GM23338 (cell line): ENCODE measurements around the gene NFS1. TPM values are rescaled to one million over a fixed set of nuclear protein-coding genes. Genes with fewer than 3 reads are reported as not detected.

ENCODE experiments used
- ATAC-seq: fragments of 200-7000 bp; cut with Tn5 transposase; 3 replicates; pipeline ENCODE4 v1.9.1; 2020
- DNase-seq: peaks from one replicate; pipeline ENCODE4 v3.0.0-alpha.2; 2015; ENCODE audit warnings: low spot score
- H2AFZ ChIP-seq: fragments of 200-600 bp; sonication (generic); 2 replicates; pipeline ENCODE4 v1.8.0; 2016; ENCODE audit warnings: antibody characterized with exemption, mild to moderate bottlenecking, moderate library complexity
- H3F3A ChIP-seq: fragments of 200-600 bp; sonication (generic); replicated peaks from 2 replicates; pipeline ENCODE4 v1.8.0; 2017; ENCODE audit warnings: antibody characterized with exemption, mixed run types, low read depth
- H3K27ac ChIP-seq: fragments of 200-600 bp; sonication (generic); 2 replicates; pipeline ENCODE4 v1.6.1; 2016; ENCODE audit warnings: low read depth
- H3K27me3 ChIP-seq: fragments of 200-600 bp; sonication (generic); 2 replicates; pipeline ENCODE4 v1.8.0; 2016; ENCODE audit warnings: mild to moderate bottlenecking, mixed run types, moderate library complexity; ENCODE audit not compliant: insufficient read depth
- H3K36me3 ChIP-seq: fragments of 200-600 bp; sonication (generic); 2 replicates; pipeline ENCODE4 v1.8.0; 2016; ENCODE audit warnings: mild to moderate bottlenecking; ENCODE audit not compliant: insufficient read depth
- H3K4me1 ChIP-seq: fragments of 200-600 bp; sonication (generic); 2 replicates; pipeline ENCODE4 v1.8.0; 2016; ENCODE audit warnings: mild to moderate bottlenecking, moderate library complexity; ENCODE audit not compliant: insufficient read depth
- H3K4me2 ChIP-seq: fragments of 200-600 bp; sonication (generic); 2 replicates; pipeline ENCODE4 v1.7.1; 2017; ENCODE audit warnings: mixed run types
- H3K4me3 ChIP-seq: fragments of 200-600 bp; sonication (generic); 2 replicates; pipeline ENCODE4 v1.6.1; 2016; ENCODE audit warnings: mixed run types
- H3K79me2 ChIP-seq: fragments of 200-600 bp; sonication (generic); replicated peaks from 2 replicates; pipeline ENCODE4 v1.8.0; 2017; ENCODE audit warnings: mild to moderate bottlenecking; ENCODE audit not compliant: insufficient read depth
- H3K9me2 ChIP-seq: fragments of 200-600 bp; sonication (generic); 2 replicates; pipeline ENCODE4 v1.8.0; 2017; ENCODE audit not compliant: insufficient read depth
- H4K20me1 ChIP-seq: fragments of 200-600 bp; sonication (generic); replicated peaks from 2 replicates; pipeline ENCODE4 v1.8.0; 2017; ENCODE audit warnings: mild to moderate bottlenecking; ENCODE audit not compliant: insufficient read depth
- H3K27ac Mint-ChIP-seq: 2 replicates; pipeline ENCODE4 v1.8.0; 2020; ENCODE audit warnings: inconsistent platforms, mild to moderate bottlenecking, moderate library complexity, mixed read lengths
- H3K27me3 Mint-ChIP-seq: 3 replicates; pipeline ENCODE4 v1.8.0; 2022; ENCODE audit warnings: low read depth, mild to moderate bottlenecking, moderate library complexity, mixed read lengths, inconsistent platforms; ENCODE audit not compliant: insufficient read depth, poor library complexity
- H3K36me3 Mint-ChIP-seq: 3 replicates; pipeline ENCODE4 v1.8.0; 2021; ENCODE audit warnings: low read depth, mild to moderate bottlenecking, inconsistent platforms, moderate library complexity, mixed read lengths
- H3K4me1 Mint-ChIP-seq: 3 replicates; pipeline ENCODE4 v1.8.0; 2020; ENCODE audit warnings: mild to moderate bottlenecking, inconsistent platforms, mixed read lengths
- H3K4me3 Mint-ChIP-seq: 3 replicates; pipeline ENCODE4 v1.8.0; 2021; ENCODE audit warnings: moderate library complexity, mild to moderate bottlenecking, inconsistent platforms, mixed read lengths
- H3K9me3 Mint-ChIP-seq: 3 replicates; pipeline ENCODE4 v1.8.0; 2020; ENCODE audit warnings: moderate library complexity, mild to moderate bottlenecking, inconsistent platforms, mixed read lengths
- CREB1 ChIP-seq: fragments of 250-450 bp; sonication (Bioruptor Pico); IDR thresholded peaks from 2 replicates; pipeline ENCODE4 v1.5.0; 2020; ENCODE audit warnings: low read depth, mild to moderate bottlenecking, moderate library complexity
- CTCF ChIP-seq, 2 experiments: fragments of 200-600 bp in 1 of 2; sonication (generic) in 1 of 2; conservative IDR thresholded peaks; 2 replicates each; pipeline versions ENCODE4 v1.5.1 to v1.6.1; 2016 to 2017; ENCODE audit warnings: antibody characterized with exemption in 2 of 2, low read depth in 2 of 2, mild to moderate bottlenecking in 2 of 2, moderate library complexity in 1 of 2
- ETS1 ChIP-seq: IDR thresholded peaks from 2 replicates; pipeline ENCODE4 v1.6.1; 2016; ENCODE audit warnings: antibody characterized with exemption
- EZH2 ChIP-seq: fragments of 200-600 bp; sonication (generic); IDR thresholded peaks from one replicate; pipeline ENCODE4 v1.8.0; 2017; ENCODE audit warnings: antibody characterized with exemption, mild to moderate bottlenecking, low read depth; ENCODE audit not compliant: unreplicated experiment
- EZH2phosphoT487 ChIP-seq: fragments of 200-600 bp; sonication (generic); IDR thresholded peaks from one replicate; pipeline ENCODE4 v1.8.1; 2018; ENCODE audit warnings: antibody characterized with exemption; ENCODE audit not compliant: unreplicated experiment
- JUNB ChIP-seq: IDR thresholded peaks from one replicate; pipeline ENCODE4 v1.6.1; 2016; ENCODE audit warnings: antibody characterized with exemption; ENCODE audit not compliant: unreplicated experiment
- NANOG ChIP-seq: IDR thresholded peaks from 2 replicates; pipeline ENCODE4 v1.6.1; 2016; ENCODE audit warnings: antibody characterized with exemption, borderline replicate concordance
- POLR2AphosphoS5 ChIP-seq: IDR thresholded peaks from 2 replicates; pipeline ENCODE4 v1.6.1; 2016; ENCODE audit warnings: antibody characterized with exemption, low read depth
- REST ChIP-seq: IDR thresholded peaks from one replicate; pipeline ENCODE4 v1.6.1; 2018; ENCODE audit warnings: antibody characterized with exemption; ENCODE audit not compliant: unreplicated experiment
- STAT1 ChIP-seq: IDR thresholded peaks from one replicate; pipeline ENCODE4 v1.6.1; 2016; ENCODE audit warnings: antibody characterized with exemption; ENCODE audit not compliant: unreplicated experiment
- ZNF114 ChIP-seq: fragments of 250-450 bp; sonication (Bioruptor Pico); IDR thresholded peaks from 2 replicates; pipeline ENCODE4 v1.5.0; 2020; ENCODE audit warnings: mild to moderate bottlenecking, moderate library complexity
- ZNF331 ChIP-seq: fragments of 250-450 bp; sonication (Bioruptor Pico); IDR thresholded peaks from 2 replicates; pipeline ENCODE4 v1.5.0; 2020; ENCODE audit warnings: low read depth, mild to moderate bottlenecking, moderate library complexity
- ZNF462 ChIP-seq: fragments of 250-450 bp; sonication (Bioruptor Pico); IDR thresholded peaks from 2 replicates; pipeline ENCODE4 v1.5.0; 2020; ENCODE audit warnings: mild to moderate bottlenecking, moderate library complexity
- polyA plus RNA-seq: library from polyadenylated mRNA; unstranded; fragments of >200 nt; fragmentation: Nextera tagmentation; extraction: Ambion mirVana; gene quantifications from 2 replicates; pipeline ENCODE4 v1.2.1, GENCODE V29; 2016
- total RNA-seq: library from RNA; depleted of rRNA; stranded (reverse); fragments of >200 nt; shearing (Covaris generic); gene quantifications from 2 replicates; pipeline ENCODE4 v1.2.3, GENCODE V29; 2014

The NFS1 gene
- total and polyA plus RNA-seq, 2 experiments from 2014 or later: 22.8 to 35.7 TPM

GRCh38 chr20:35719717-35720116 is 20.6 kb upstream of the NFS1 start (continued):
- TF ChIP-seq ZNF462 (CRISPR knock-in tag): no peak
- TF ChIP-seq ZNF114: no peak

- H4K20me1 ChIP-seq: peaks cover 86% of the 10 kb centered on the region
- no peaks in the 10 kb centered on the region for H3K4me1 ChIP-seq
- no peak for DNase-seq
- Mint-ChIP-seq H3K4me1 (peaks cover 6% of the 10 kb centered on the region; the same call in 2 of the 3 replicates), H3K36me3 (peaks cover 100% of the 10 kb centered on the region), H3K27ac (no peak overlapping the region), H3K9me3 (no peaks in the 10 kb centered on the region), H3K4me3 (no peak overlapping the region), H3K27me3 (no peaks in the 10 kb centered on the region)
- no peak overlapping the region for H2AFZ ChIP-seq
- ATAC-seq: no peak
- H3K4me3 ChIP-seq: no peak overlapping the region
- H3K79me2 ChIP-seq: peaks cover 97% of the 10 kb centered on the region
- no peaks in the 10 kb centered on the region for H3K27me3 ChIP-seq
- no peak overlapping the region for H3K27ac ChIP-seq
- peaks cover 98% of the 10 kb centered on the region for H3K36me3 ChIP-seq
- peaks cover 62% of the 10 kb centered on the region for H3F3A ChIP-seq
- no peaks in the 10 kb centered on the region for H3K9me2 ChIP-seq
- no peak overlapping the region for H3K4me2 ChIP-seq
- TF ChIP-seq ZNF331: no peak
- TF ChIP-seq REST: no peak
- no peak for TF ChIP-seq CREB1 (CRISPR knock-in tag)
- TF ChIP-seq EZH2: no peak
- no peak for TF ChIP-seq ZNF114
- no peak for TF ChIP-seq POLR2AphosphoS5
- no peak for TF ChIP-seq JUNB
- no peak for TF ChIP-seq ETS1
- TF ChIP-seq STAT1: no peak
- no peak for TF ChIP-seq CTCF (conservative IDR thresholded peaks at IDR 0.05; ENCODE audit: low read depth in 2 of 2)
- TF ChIP-seq NANOG: no peak
- no peak for TF ChIP-seq EZH2phosphoT487
Observed at GRCh38 chr20:35718972-35719635, 20.0 kb upstream of the NFS1 start.
